ENCODE measurements around the gene MRFAP1L1.

The MRFAP1L1 gene

GRCh38 chr4:6719611-6720179 is 10.0 kb upstream of the MRFAP1L1 start:
- H2AK5ac ChIP-seq (ENCODE audit: low read depth, low read length), result no peak overlapping the region
- no peak overlapping the region for H3K4ac ChIP-seq (ENCODE audit: low read length)
- DNase-seq (ENCODE audit: low spot score), result no peak
- H3K27ac ChIP-seq (replicated peaks; ENCODE audit: low read length), result no peak overlapping the region
- H3K36me3 ChIP-seq (replicated peaks in 1 of 2; ENCODE audit: control insufficient read depth in 2 of 2, insufficient read depth in 2 of 2, low read length in 2 of 2), result peaks cover 0 to 6% of the 10 kb centered on the region in 2 donors
- no peak overlapping the region for H4K91ac ChIP-seq (ENCODE audit: low read depth, low read length, poor library complexity)
- H4K8ac ChIP-seq (ENCODE audit: low read depth, low read length), result no peak overlapping the region
- H2AFZ ChIP-seq (ENCODE audit: low read length), result no peak overlapping the region
- H3K9ac ChIP-seq (ENCODE audit: low read depth, low read length, poor library complexity), result no peak overlapping the region
- H3K9me3 ChIP-seq (replicated peaks in 1 of 2; ENCODE audit: control insufficient read depth in 2 of 2, insufficient read depth in 1 of 2, low read depth in 1 of 2, low read length in 2 of 2), result no peaks in the 10 kb centered on the region
- H3K23ac ChIP-seq (ENCODE audit: low read depth, low read length, poor library complexity), result no peak overlapping the region
- H3K18ac ChIP-seq (ENCODE audit: low read length), result no peak overlapping the region
- no peak overlapping the region for H2BK12ac ChIP-seq (ENCODE audit: low read length)
- H2BK120ac ChIP-seq (ENCODE audit: low read depth, low read length), result no peak overlapping the region
- H3K79me1 ChIP-seq (ENCODE audit: low read depth, low read length), result peaks cover 7% of the 10 kb centered on the region
- H3K4me2 ChIP-seq (ENCODE audit: insufficient read depth, low read length, poor library complexity, severe bottlenecking), result no peak overlapping the region
- no peak overlapping the region for H2BK15ac ChIP-seq (ENCODE audit: low read length)
- no CpG with 5 or more reads among the region's 8 CpGs for WGBS, 2 donors (ENCODE audit: extremely low coverage in 2 of 2, insufficient read length in 2 of 2, insufficient replicate concordance in 1 of 2)
- no peaks in the 10 kb centered on the region for H3K27me3 ChIP-seq (ENCODE audit: control insufficient read depth in 3 of 3, insufficient read depth in 3 of 3, low read depth in 1 of 3, low read length in 3 of 3)
- no peak overlapping the region for H3K4me3 ChIP-seq (ENCODE audit: low read length in 2 of 2)
- no peak overlapping the region for H3K14ac ChIP-seq (ENCODE audit: low read length)
- no peak overlapping the region for H2BK5ac ChIP-seq (ENCODE audit: low read length)
- H3K4me1 ChIP-seq (ENCODE audit: control insufficient read depth in 2 of 2, insufficient read depth in 1 of 2, low read depth in 1 of 2, low read length in 2 of 2), result peaks cover 2 to 15% of the 10 kb centered on the region in 2 donors

DNA sequence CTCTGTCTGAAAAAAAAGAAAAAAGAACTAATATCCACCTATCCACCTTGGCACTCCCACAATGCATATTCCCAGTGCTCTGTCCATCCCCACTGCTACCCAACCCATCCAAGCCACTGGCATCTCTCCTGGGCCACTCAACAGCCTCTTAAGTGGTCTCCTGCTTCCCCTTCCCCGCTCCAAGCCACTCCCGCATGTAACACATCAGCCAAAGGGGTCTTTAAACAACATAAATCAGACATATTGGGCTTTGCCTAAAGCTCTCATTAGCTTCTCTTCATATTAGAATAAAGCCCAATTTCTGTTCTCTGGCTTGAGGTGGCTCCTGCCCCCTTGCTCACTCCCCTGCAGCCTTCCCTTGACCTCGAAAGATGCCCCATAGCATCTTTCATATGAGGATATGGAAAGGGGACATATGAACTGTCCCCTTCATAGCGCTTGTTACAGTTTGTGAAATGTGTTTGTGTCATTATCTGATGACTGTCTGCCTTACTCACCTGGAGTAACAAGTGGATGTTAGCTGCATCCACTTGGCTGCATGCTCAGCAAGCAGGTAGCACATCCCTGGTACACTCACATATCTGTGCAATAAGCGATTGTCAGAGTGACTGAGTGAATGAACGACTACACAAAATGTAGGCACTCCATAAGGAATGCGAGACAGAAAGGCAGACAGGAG is 9.4 kb upstream of the MRFAP1L1 start:
- H2BK120ac ChIP-seq (ENCODE audit: low read depth, low read length), result no peak overlapping the region
- no peak overlapping the region for H3K9ac ChIP-seq (ENCODE audit: low read depth, low read length, poor library complexity)
- H3K4me2 ChIP-seq (ENCODE audit: insufficient read depth, low read length, poor library complexity, severe bottlenecking), result no peak overlapping the region
- H3K18ac ChIP-seq (ENCODE audit: low read length), result no peak overlapping the region
- H3K27me3 ChIP-seq (ENCODE audit: control insufficient read depth in 3 of 3, insufficient read depth in 3 of 3, low read depth in 1 of 3, low read length in 3 of 3), result no peaks in the 10 kb centered on the region
- peak overlapping the region in 1 of 2 donors; percentile 25 for H3K4me3 ChIP-seq (ENCODE audit: low read length in 2 of 2)
- H2BK5ac ChIP-seq (ENCODE audit: low read length), result no peak overlapping the region
- no peak overlapping the region for H3K27ac ChIP-seq (replicated peaks; ENCODE audit: low read length)
- WGBS, 2 donors (ENCODE audit: extremely low coverage in 2 of 2, insufficient read length in 2 of 2, insufficient replicate concordance in 1 of 2), result no CpG with 5 or more reads among the region's 7 CpGs
- no peak overlapping the region for H2BK15ac ChIP-seq (ENCODE audit: low read length)
- H4K8ac ChIP-seq (ENCODE audit: low read depth, low read length), result no peak overlapping the region
- H3K4ac ChIP-seq (ENCODE audit: low read length), result no peak overlapping the region
- peaks cover 0 to 6% of the 10 kb centered on the region in 2 donors for H3K36me3 ChIP-seq (replicated peaks in 1 of 2; ENCODE audit: control insufficient read depth in 2 of 2, insufficient read depth in 2 of 2, low read length in 2 of 2)
- H3K4me1 ChIP-seq (ENCODE audit: control insufficient read depth in 2 of 2, insufficient read depth in 1 of 2, low read depth in 1 of 2, low read length in 2 of 2), result peaks cover 0 to 8% of the 10 kb centered on the region in 2 donors
- no peak for DNase-seq (ENCODE audit: low spot score)
- no peaks in the 10 kb centered on the region for H3K9me3 ChIP-seq (replicated peaks in 1 of 2; ENCODE audit: control insufficient read depth in 2 of 2, insufficient read depth in 1 of 2, low read depth in 1 of 2, low read length in 2 of 2)
- peaks cover 7% of the 10 kb centered on the region for H3K79me1 ChIP-seq (ENCODE audit: low read depth, low read length)
- H4K91ac ChIP-seq (ENCODE audit: low read depth, low read length, poor library complexity), result no peak overlapping the region
- no peak overlapping the region for H3K23ac ChIP-seq (ENCODE audit: low read depth, low read length, poor library complexity)
- H2AFZ ChIP-seq (ENCODE audit: low read length), result no peak overlapping the region
- no peak overlapping the region for H2BK12ac ChIP-seq (ENCODE audit: low read length)
- H3K14ac ChIP-seq (ENCODE audit: low read length), result no peak overlapping the region
- no peak overlapping the region for H2AK5ac ChIP-seq (ENCODE audit: low read depth, low read length)

- no peak overlapping the region for H2BK12ac ChIP-seq (ENCODE audit: low read length)
- no peak overlapping the region for H4K8ac ChIP-seq (ENCODE audit: low read depth, low read length)
- no peak overlapping the region for H2AK5ac ChIP-seq (ENCODE audit: low read depth, low read length)
- H2BK120ac ChIP-seq (ENCODE audit: low read depth, low read length), result no peak overlapping the region
- H3K36me3 ChIP-seq (replicated peaks in 1 of 2; ENCODE audit: control insufficient read depth in 2 of 2, insufficient read depth in 2 of 2, low read length in 2 of 2), result peaks cover 0 to 6% of the 10 kb centered on the region in 2 donors
- no peak overlapping the region for H3K18ac ChIP-seq (ENCODE audit: low read length)
- DNase-seq (ENCODE audit: low spot score), result no peak
- peaks cover 7% of the 10 kb centered on the region for H3K79me1 ChIP-seq (ENCODE audit: low read depth, low read length)
- H3K27me3 ChIP-seq (ENCODE audit: control insufficient read depth in 3 of 3, insufficient read depth in 3 of 3, low read depth in 1 of 3, low read length in 3 of 3), result peaks cover 0 to 2% (median 0%) of the 10 kb centered on the region in 3 experiments
- no peak overlapping the region for H3K23ac ChIP-seq (ENCODE audit: low read depth, low read length, poor library complexity)
- H3K9me3 ChIP-seq (replicated peaks in 1 of 2; ENCODE audit: control insufficient read depth in 2 of 2, insufficient read depth in 1 of 2, low read depth in 1 of 2, low read length in 2 of 2), result peaks cover 0 to 1% of the 10 kb centered on the region in 2 donors
- no peak overlapping the region for H3K27ac ChIP-seq (replicated peaks; ENCODE audit: low read length)
- H3K4me1 ChIP-seq (ENCODE audit: control insufficient read depth in 2 of 2, insufficient read depth in 1 of 2, low read depth in 1 of 2, low read length in 2 of 2), result peaks cover 0 to 6% of the 10 kb centered on the region in 2 donors
- no peak overlapping the region for H3K4ac ChIP-seq (ENCODE audit: low read length)
- no peak overlapping the region for H2BK5ac ChIP-seq (ENCODE audit: low read length)
- H2BK15ac ChIP-seq (ENCODE audit: low read length), result no peak overlapping the region
- peak overlapping the region; percentile 97 for H3K4me2 ChIP-seq (ENCODE audit: insufficient read depth, low read length, poor library complexity, severe bottlenecking)
- no peak overlapping the region for H4K91ac ChIP-seq (ENCODE audit: low read depth, low read length, poor library complexity)
- WGBS, 2 donors (ENCODE audit: extremely low coverage in 2 of 2, insufficient read length in 2 of 2, insufficient replicate concordance in 1 of 2), result no CpG with 5 or more reads among the region's 7 CpGs
- peak overlapping the region; percentile 86 to 99 for H3K4me3 ChIP-seq (ENCODE audit: low read length in 2 of 2)
- H3K9ac ChIP-seq (ENCODE audit: low read depth, low read length, poor library complexity), result no peak overlapping the region
- H3K14ac ChIP-seq (ENCODE audit: low read length), result no peak overlapping the region
- no peak overlapping the region for H2AFZ ChIP-seq (ENCODE audit: low read length)
Measured at GRCh38 chr4:6716958-6717655, 7.4 kb upstream of the MRFAP1L1 start.
